Calu3 (cell line): Measurements from ENCODE around the gene HIGD1A. TPM values are rescaled to one million over a fixed set of nuclear protein-coding genes. Genes with fewer than 3 reads are reported as not detected.

ENCODE experiments used
- BruUV-seq: library from RNA; stranded (reverse); fragments of 400-500 nt; replicated peaks from 2 replicates; lab custom pipeline; 2021; lab: Mats Ljungman, UMichigan
- CTCF ChIA-PET: fragments of 300-600 bp; sonication (Branson Sonifier 250); formaldehyde crosslinking; loops from one replicate; lab custom pipeline; 2022; ENCODE audit warnings: antibody characterized with exemption; lab: Charles Lee
- DNase-seq: peaks from one replicate; pipeline ENCODE4 v3.0.0; 2022
- H3K27ac Mint-ChIP-seq: one replicate; pipeline ENCODE4 v1.8.0; 2022; ENCODE audit warnings: mixed read lengths; ENCODE audit not compliant: unreplicated experiment
- H3K27me3 Mint-ChIP-seq: one replicate; pipeline ENCODE4 v1.8.0; 2022; ENCODE audit warnings: mixed read lengths; ENCODE audit not compliant: unreplicated experiment
- H3K36me3 Mint-ChIP-seq: one replicate; pipeline ENCODE4 v1.8.0; 2022; ENCODE audit warnings: mild to moderate bottlenecking, moderate library complexity, mixed read lengths; ENCODE audit not compliant: insufficient read depth, unreplicated experiment
- H3K4me1 Mint-ChIP-seq: one replicate; pipeline ENCODE4 v1.8.0; 2022; ENCODE audit warnings: mild to moderate bottlenecking, low read depth, mixed read lengths; ENCODE audit not compliant: unreplicated experiment
- H3K4me3 Mint-ChIP-seq: one replicate; pipeline ENCODE4 v1.8.0; 2022; ENCODE audit warnings: mild to moderate bottlenecking, low read depth, moderate library complexity, mixed read lengths; ENCODE audit not compliant: unreplicated experiment
- H3K9me3 Mint-ChIP-seq: one replicate; pipeline ENCODE4 v1.8.0; 2022; ENCODE audit warnings: low read depth, mixed read lengths; ENCODE audit not compliant: unreplicated experiment
- CTCF ChIP-seq: fragments of 200-600 bp; IDR thresholded peaks from one replicate; pipeline ENCODE4 v1.8.0; 2022; ENCODE audit warnings: antibody characterized with exemption; ENCODE audit not compliant: unreplicated experiment
- intact Hi-C: fragments of 100-400 bp; cut with micrococcal nuclease; formaldehyde crosslinking; loops from one replicate; pipeline ENCODE4 v1.10.0; 2022; ENCODE audit not compliant: unreplicated experiment
- total RNA-seq: library from RNA; stranded (reverse); gene quantifications from 2 replicates; pipeline ENCODE4 v1.2.3, GENCODE V29; 2022

The HIGD1A gene
- total RNA-seq, 1 experiment from 2014 or later: 88.1 TPM

- CTCF ChIA-PET: no interaction called here
- BruUV-seq: no TSS peak
- Mint-ChIP-seq H3K27ac (no peak overlapping the region), H3K4me1 (peaks cover 14% of the 10 kb centered on the region), H3K36me3 (no peaks in the 10 kb centered on the region), H3K4me3 (no peak overlapping the region), H3K27me3 (no peaks in the 10 kb centered on the region), H3K9me3 (no peaks in the 10 kb centered on the region)
- TF ChIP-seq CTCF: no peak
- DNase-seq: no peak
- intact Hi-C loops: no loop called here
These were observed 50.5 kb downstream of the HIGD1A start for GRCh38 chr3:42753757-42754156.

DNA sequence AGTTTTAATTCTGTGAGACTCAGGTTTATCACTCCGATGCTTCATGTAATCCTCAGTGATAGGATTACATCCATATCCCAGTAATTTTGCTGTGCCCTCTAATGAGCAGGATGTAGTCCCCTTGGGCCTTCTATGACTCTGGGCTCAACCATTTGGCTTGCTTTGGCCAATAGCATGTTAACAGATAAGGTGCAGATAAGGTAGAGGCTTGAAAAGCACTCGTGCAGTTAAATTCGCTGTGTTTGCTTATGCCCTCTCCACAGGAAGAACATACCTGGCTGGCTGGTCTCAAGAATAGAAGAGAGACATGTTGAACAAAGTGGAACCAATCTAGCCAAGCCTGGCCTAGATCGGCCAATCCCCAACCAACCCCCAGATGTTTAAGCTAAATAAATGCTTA is 51.3 kb downstream of the HIGD1A start:
- intact Hi-C loops: no loop called here
- no peak overlapping the region for H3K27ac Mint-ChIP-seq
- no peak for TF ChIP-seq CTCF
- peaks cover 14% of the 10 kb centered on the region for H3K4me1 Mint-ChIP-seq
- no peaks in the 10 kb centered on the region for H3K9me3 Mint-ChIP-seq
- no peak for DNase-seq
- no TSS peak for BruUV-seq
- no peaks in the 10 kb centered on the region for H3K36me3 Mint-ChIP-seq
- no peaks in the 10 kb centered on the region for H3K27me3 Mint-ChIP-seq
- H3K4me3 Mint-ChIP-seq: no peak overlapping the region
- CTCF ChIA-PET: no interaction called here

GRCh38 chr3:42752441-42752840 is 51.8 kb downstream of the HIGD1A start:
- Mint-ChIP-seq H3K4me1 (peaks cover 14% of the 10 kb centered on the region), H3K27me3 (no peaks in the 10 kb centered on the region), H3K36me3 (no peaks in the 10 kb centered on the region), H3K4me3 (no peak overlapping the region), H3K27ac (no peak overlapping the region), H3K9me3 (no peaks in the 10 kb centered on the region)
- DNase-seq: no peak
- TF ChIP-seq CTCF: no peak
- CTCF ChIA-PET: no interaction called here
- BruUV-seq: no TSS peak
- intact Hi-C loops: no loop called here

DNA sequence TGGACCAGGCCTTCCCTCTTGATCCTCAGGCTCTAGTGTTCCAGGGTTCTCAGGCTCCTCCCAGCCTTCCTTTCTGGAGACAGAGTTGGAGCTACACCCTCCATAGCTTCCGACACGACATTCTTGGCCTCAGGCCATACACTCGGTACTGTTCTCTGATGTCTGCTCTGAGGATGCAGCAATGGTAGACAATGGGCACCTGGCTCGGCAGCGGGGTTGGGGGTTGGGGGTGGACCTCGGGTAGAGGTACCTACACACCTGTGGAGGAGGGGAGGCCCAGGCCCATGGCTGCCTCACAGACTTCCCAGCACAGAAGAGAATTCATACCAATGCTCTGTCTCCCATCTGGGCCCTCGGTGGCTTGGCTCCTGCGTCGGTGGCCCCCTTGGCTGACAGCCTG is 52.7 kb downstream of the HIGD1A start:
- no peak for DNase-seq
- no TSS peak for BruUV-seq
- H3K4me3 Mint-ChIP-seq: no peak overlapping the region
- H3K4me1 Mint-ChIP-seq: peaks cover 8% of the 10 kb centered on the region
- CTCF ChIA-PET: no interaction called here
- intact Hi-C loops: no loop called here
- no peaks in the 10 kb centered on the region for H3K27me3 Mint-ChIP-seq
- H3K27ac Mint-ChIP-seq: no peak overlapping the region
- no peaks in the 10 kb centered on the region for H3K9me3 Mint-ChIP-seq
- no peak for TF ChIP-seq CTCF
- no peaks in the 10 kb centered on the region for H3K36me3 Mint-ChIP-seq
